Mesendoderm (in vitro differentiated cells): ENCODE results near the gene TEKTIP1.

ENCODE experiments used
- DNase-seq: peaks from one replicate; pipeline ENCODE4 v3.0.0; 2013
- H2AK5ac ChIP-seq: 2 replicates; pipeline ENCODE4 v1.6.1; 2013; ENCODE audit warnings: low read length, inconsistent platforms
- H2BK120ac ChIP-seq: 2 replicates; pipeline ENCODE4 v1.6.1; 2013; ENCODE audit warnings: low read depth, mild to moderate bottlenecking, low read length, moderate library complexity, mixed read lengths
- H2BK15ac ChIP-seq: replicated peaks from 2 replicates; pipeline ENCODE4 v1.6.1; 2013; ENCODE audit warnings: low read depth, mild to moderate bottlenecking, moderate library complexity
- H2BK5ac ChIP-seq: 2 replicates; pipeline ENCODE4 v1.6.1; 2013; ENCODE audit warnings: low read length, inconsistent platforms
- H3K18ac ChIP-seq: 2 replicates; pipeline ENCODE4 v1.6.1; 2013; ENCODE audit warnings: mild to moderate bottlenecking, low read length, mixed read lengths
- H3K23ac ChIP-seq: one replicate; pipeline ENCODE4 v1.6.1; 2013; ENCODE audit warnings: low read length
- H3K27ac ChIP-seq: 2 replicates; pipeline ENCODE4 v1.5.1; 2013; ENCODE audit warnings: low read depth, mild to moderate bottlenecking, inconsistent platforms, low read length, moderate library complexity
- H3K27me3 ChIP-seq: 2 replicates; pipeline ENCODE4 v1.6.1; 2013; ENCODE audit warnings: low read length, control low read depth, mild to moderate bottlenecking, inconsistent platforms; ENCODE audit not compliant: insufficient read depth, poor library complexity
- H3K36me3 ChIP-seq: 2 replicates; pipeline ENCODE4 v1.6.1; 2013; ENCODE audit warnings: low read length, inconsistent platforms; ENCODE audit not compliant: control insufficient read depth, insufficient read depth
- H3K4ac ChIP-seq: one replicate; pipeline ENCODE4 v1.6.1; 2013; ENCODE audit warnings: low read depth, mild to moderate bottlenecking, low read length, moderate library complexity
- H3K4me1 ChIP-seq: 2 replicates; pipeline ENCODE4 v1.6.1; 2013; ENCODE audit warnings: low read depth, low read length, inconsistent platforms; ENCODE audit not compliant: control insufficient read depth
- H3K4me2 ChIP-seq: 2 replicates; pipeline ENCODE4 v1.6.1; 2013; ENCODE audit warnings: low read length
- H3K4me3 ChIP-seq: 2 replicates; pipeline ENCODE4 v1.5.1; 2013; ENCODE audit warnings: mild to moderate bottlenecking, low read length
- H3K56ac ChIP-seq: one replicate; pipeline ENCODE4 v1.6.1; 2013; ENCODE audit warnings: low read length
- H3K79me1 ChIP-seq: 2 replicates; pipeline ENCODE4 v1.6.1; 2013; ENCODE audit warnings: low read length, inconsistent platforms
- H3K79me2 ChIP-seq: 2 replicates; pipeline ENCODE4 v1.6.1; 2013; ENCODE audit warnings: mild to moderate bottlenecking, low read length; ENCODE audit not compliant: control insufficient read depth, insufficient read depth
- H3K9ac ChIP-seq: 2 replicates; pipeline ENCODE4 v1.6.1; 2013; ENCODE audit warnings: low read length, inconsistent platforms
- H4K5ac ChIP-seq: one replicate; pipeline ENCODE4 v1.6.1; 2013; ENCODE audit warnings: low read length
- H4K8ac ChIP-seq: one replicate; pipeline ENCODE4 v1.6.1; 2013; ENCODE audit warnings: low read depth, mild to moderate bottlenecking, control low read depth, low read length, moderate library complexity
- WGBS: extraction: QIAGEN DNeasy Blood & Tissue Kit; methylation state at CpG from one replicate; pipeline ENCODE4 v1.1.7; 2013; ENCODE audit warnings: low lambda C conversion rate, missing lambda C conversion rate; ENCODE audit not compliant: insufficient coverage; ENCODE audit errors: extremely low coverage; 5-methylcytosine and 5-hydroxymethylcytosine counted together

Gene TEKTIP1

DNA sequence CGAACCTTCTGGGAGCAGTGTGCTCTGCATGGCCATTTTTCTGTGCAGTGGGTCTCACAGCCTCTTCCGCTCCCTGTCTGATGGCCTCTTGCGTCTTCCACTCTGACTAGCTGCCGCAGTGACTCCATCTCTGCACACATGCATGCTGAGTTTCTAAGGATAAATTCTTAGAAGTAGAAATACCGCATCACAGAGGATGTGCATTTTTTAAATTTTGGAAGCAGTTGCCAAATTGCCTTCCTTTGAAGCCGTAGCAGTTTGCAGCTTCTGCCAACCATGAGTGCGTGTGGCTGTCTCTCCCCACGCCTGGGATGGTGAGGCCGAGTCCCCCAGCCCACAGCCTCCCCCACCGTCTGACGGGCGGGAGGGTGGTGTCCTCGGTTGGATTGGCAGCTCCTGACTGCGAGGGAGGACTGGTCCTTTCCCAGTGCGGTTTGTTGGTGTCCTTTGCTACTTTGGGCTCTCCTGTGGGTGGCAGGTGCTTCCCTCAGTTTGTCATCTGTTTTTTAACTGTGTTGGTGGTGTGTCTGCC, 23.0 kb upstream of the TEKTIP1 start:
- Histone ChIP-seq H3K56ac (no peak overlapping the region), H2AK5ac (no peak overlapping the region)

DNA sequence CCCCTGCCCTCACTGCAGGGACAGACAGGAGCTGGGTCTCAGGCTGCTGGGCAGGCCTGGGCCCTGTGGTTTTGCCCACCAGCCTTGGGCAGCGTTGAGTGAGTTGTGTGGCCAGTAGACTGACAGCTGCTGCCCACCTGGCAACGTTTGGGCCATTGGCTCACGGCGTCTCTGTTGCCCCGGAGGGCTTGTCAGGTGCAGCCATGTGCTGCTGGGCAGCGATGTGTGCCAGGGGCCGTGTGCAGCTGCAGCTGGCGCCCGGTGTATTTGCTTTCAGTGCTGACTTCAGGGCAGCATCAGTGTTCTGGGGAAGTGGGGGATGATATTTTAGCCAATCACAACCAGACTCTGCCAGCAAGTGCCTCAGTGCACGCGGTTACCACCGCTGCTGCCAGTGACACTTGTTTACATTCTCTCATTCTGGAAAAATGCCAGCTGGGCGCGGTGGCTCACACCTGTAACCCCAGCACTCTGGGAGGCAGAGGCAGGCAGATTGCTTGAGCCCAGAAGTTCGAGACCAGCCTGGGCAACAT, 22.2 kb upstream of the TEKTIP1 start:
- H3K27ac ChIP-seq, result no peak overlapping the region

More for the DNA sequence above, 23.0 kb upstream of the TEKTIP1 start:
- H4K8ac ChIP-seq, result no peak overlapping the region
- no peak overlapping the region for H2BK15ac ChIP-seq
- no peaks in the 10 kb centered on the region for H3K4me1 ChIP-seq
- H3K4me3 ChIP-seq, result no peak overlapping the region
- H2BK120ac ChIP-seq, result no peak overlapping the region
- no peak overlapping the region for H4K5ac ChIP-seq
- H3K27me3 ChIP-seq, result no peaks in the 10 kb centered on the region
- H3K23ac ChIP-seq, result no peak overlapping the region
- peaks cover under 1% of the 10 kb centered on the region for H3K36me3 ChIP-seq
- H3K27ac ChIP-seq, result no peak overlapping the region
- no peak for DNase-seq
- peaks cover 44% of the 10 kb centered on the region for H3K79me2 ChIP-seq
- no peak overlapping the region for H2BK5ac ChIP-seq
- peaks cover 39% of the 10 kb centered on the region for H3K79me1 ChIP-seq
- no peak overlapping the region for H3K18ac ChIP-seq
- H3K9ac ChIP-seq, result no peak overlapping the region
- no peak overlapping the region for H3K4me2 ChIP-seq
- H3K4ac ChIP-seq, result no peak overlapping the region
- no CpG with 5 or more reads among the region's 15 CpGs for WGBS

DNA sequence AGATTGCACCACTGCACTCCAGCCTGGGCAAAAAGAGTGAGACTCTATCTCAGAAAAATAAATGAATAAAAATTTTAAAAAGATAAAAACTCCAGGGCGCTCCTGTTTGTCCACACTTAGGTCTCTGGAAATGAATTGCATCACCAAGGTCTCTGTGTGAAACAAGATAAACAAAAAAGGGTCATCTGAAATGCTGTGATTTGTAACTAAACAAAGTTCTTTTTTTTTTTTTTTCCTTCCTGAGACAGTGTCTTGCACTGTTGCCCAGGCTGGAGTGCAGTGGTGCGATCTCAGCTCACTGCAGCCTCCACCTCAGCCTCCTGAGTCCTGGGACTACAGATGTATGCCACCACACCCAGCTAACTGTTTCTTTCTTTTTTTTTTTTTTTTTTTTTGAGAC, 21.3 kb upstream of the TEKTIP1 start:
- no peak overlapping the region for H3K9ac ChIP-seq
- peaks cover 34% of the 10 kb centered on the region for H3K79me2 ChIP-seq
- H3K56ac ChIP-seq, result no peak overlapping the region
- H3K4ac ChIP-seq, result no peak overlapping the region
- H2BK120ac ChIP-seq, result no peak overlapping the region
- H3K27ac ChIP-seq, result no peak overlapping the region
- no peak overlapping the region for H3K23ac ChIP-seq
- H2AK5ac ChIP-seq, result no peak overlapping the region
- no peak overlapping the region for H3K4me3 ChIP-seq
- peaks cover 39% of the 10 kb centered on the region for H3K79me1 ChIP-seq
- peaks cover 2% of the 10 kb centered on the region for H3K36me3 ChIP-seq
- H2BK15ac ChIP-seq, result no peak overlapping the region
- H3K4me2 ChIP-seq, result no peak overlapping the region
- no peak for DNase-seq
- H3K18ac ChIP-seq, result no peak overlapping the region
- H4K8ac ChIP-seq, result no peak overlapping the region
- WGBS, result no CpG with 5 or more reads among the region's 2 CpGs
- no peaks in the 10 kb centered on the region for H3K27me3 ChIP-seq
- no peak overlapping the region for H4K5ac ChIP-seq
- no peaks in the 10 kb centered on the region for H3K4me1 ChIP-seq
- no peak overlapping the region for H2BK5ac ChIP-seq

More for the DNA sequence above, 22.2 kb upstream of the TEKTIP1 start:
- H4K8ac ChIP-seq, result no peak overlapping the region
- no peak overlapping the region for H4K5ac ChIP-seq
- no peak overlapping the region for H2BK5ac ChIP-seq
- H2AK5ac ChIP-seq, result no peak overlapping the region
- no CpG with 5 or more reads among the region's 15 CpGs for WGBS
- no peaks in the 10 kb centered on the region for H3K4me1 ChIP-seq
- no peak overlapping the region for H2BK120ac ChIP-seq
- H3K36me3 ChIP-seq, result peaks cover 2% of the 10 kb centered on the region
- H3K9ac ChIP-seq, result no peak overlapping the region
- DNase-seq, result no peak
- H3K4ac ChIP-seq, result no peak overlapping the region
- no peak overlapping the region for H2BK15ac ChIP-seq
- H3K79me1 ChIP-seq, result peaks cover 38% of the 10 kb centered on the region
- no peak overlapping the region for H3K56ac ChIP-seq
- H3K4me3 ChIP-seq, result no peak overlapping the region
- H3K27me3 ChIP-seq, result no peaks in the 10 kb centered on the region
- no peak overlapping the region for H3K18ac ChIP-seq
- H3K23ac ChIP-seq, result no peak overlapping the region
- peaks cover 43% of the 10 kb centered on the region for H3K79me2 ChIP-seq
- no peak overlapping the region for H3K4me2 ChIP-seq

DNA sequence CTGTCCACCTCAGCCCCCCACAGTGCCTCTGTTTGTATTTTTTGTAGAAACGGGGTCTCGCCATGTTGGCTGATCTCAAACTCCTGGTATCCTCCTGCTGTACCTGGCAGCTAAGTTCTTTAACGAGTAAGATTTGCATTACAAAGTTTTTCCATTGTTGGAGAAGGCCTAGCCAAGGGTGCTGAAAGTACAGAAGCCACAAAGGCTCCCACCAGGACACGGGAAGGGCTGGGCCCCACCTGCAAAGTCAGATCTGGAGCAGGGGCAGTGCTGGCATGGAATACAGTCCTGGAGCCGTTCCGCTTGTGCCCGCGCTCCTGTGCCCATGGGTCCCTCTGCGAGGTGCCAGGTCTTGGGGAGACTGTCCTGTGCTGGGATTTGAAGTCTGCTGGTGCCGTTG, 20.7 kb upstream of the TEKTIP1 start:
- Histone ChIP-seq H3K4me3 (no peak overlapping the region), H3K27ac (no peak overlapping the region), H3K56ac (no peak overlapping the region), H4K8ac (no peak overlapping the region), H3K36me3 (peaks cover 2% of the 10 kb centered on the region), H2BK120ac (no peak overlapping the region), H3K23ac (no peak overlapping the region), H3K4me2 (no peak overlapping the region), H3K79me2 (peaks cover 30% of the 10 kb centered on the region), H3K79me1 (peaks cover 39% of the 10 kb centered on the region), H3K18ac (no peak overlapping the region), H3K4me1 (no peaks in the 10 kb centered on the region), H3K27me3 (no peaks in the 10 kb centered on the region), H3K4ac (no peak overlapping the region), H2BK15ac (no peak overlapping the region), H2BK5ac (no peak overlapping the region), H2AK5ac (no peak overlapping the region), H3K9ac (no peak overlapping the region), H4K5ac (no peak overlapping the region)
- no CpG with 5 or more reads among the region's 10 CpGs for WGBS
- no peak for DNase-seq

DNA sequence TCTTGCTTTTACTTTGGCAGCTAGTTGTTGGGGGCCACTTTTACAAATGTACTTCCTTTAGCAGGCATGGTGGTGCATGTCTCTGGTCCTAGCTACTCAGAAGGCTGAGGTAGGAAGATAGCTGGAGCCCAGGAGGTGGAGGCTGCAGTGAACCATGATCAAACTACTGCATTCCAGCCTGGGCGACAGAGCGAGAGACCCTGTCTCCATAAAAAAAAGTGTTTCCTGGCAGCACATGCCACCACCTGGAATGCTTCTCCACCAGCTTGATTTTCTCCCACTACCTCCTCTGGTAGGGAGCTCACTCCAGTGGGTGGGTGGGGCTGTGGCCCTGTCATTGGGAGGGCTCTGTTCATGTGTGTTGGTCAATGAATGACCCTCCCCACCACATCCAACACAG, 20.3 kb upstream of the TEKTIP1 start:
- peaks cover 28% of the 10 kb centered on the region for H3K79me2 ChIP-seq
- no peak overlapping the region for H3K18ac ChIP-seq
- no peak overlapping the region for H3K27ac ChIP-seq
- H3K4ac ChIP-seq, result no peak overlapping the region
- H4K5ac ChIP-seq, result no peak overlapping the region
- H2BK120ac ChIP-seq, result no peak overlapping the region
- H3K79me1 ChIP-seq, result peaks cover 36% of the 10 kb centered on the region
- H2AK5ac ChIP-seq, result no peak overlapping the region
- no peak for DNase-seq
- H3K9ac ChIP-seq, result no peak overlapping the region
- H3K4me3 ChIP-seq, result no peak overlapping the region
- no peak overlapping the region for H3K23ac ChIP-seq
- no peaks in the 10 kb centered on the region for H3K4me1 ChIP-seq
- H3K27me3 ChIP-seq, result no peaks in the 10 kb centered on the region
- peaks cover 2% of the 10 kb centered on the region for H3K36me3 ChIP-seq
- no peak overlapping the region for H3K56ac ChIP-seq
- H2BK5ac ChIP-seq, result no peak overlapping the region
- H2BK15ac ChIP-seq, result no peak overlapping the region
- no CpG with 5 or more reads among the region's 2 CpGs for WGBS
- no peak overlapping the region for H4K8ac ChIP-seq
- H3K4me2 ChIP-seq, result no peak overlapping the region

DNA sequence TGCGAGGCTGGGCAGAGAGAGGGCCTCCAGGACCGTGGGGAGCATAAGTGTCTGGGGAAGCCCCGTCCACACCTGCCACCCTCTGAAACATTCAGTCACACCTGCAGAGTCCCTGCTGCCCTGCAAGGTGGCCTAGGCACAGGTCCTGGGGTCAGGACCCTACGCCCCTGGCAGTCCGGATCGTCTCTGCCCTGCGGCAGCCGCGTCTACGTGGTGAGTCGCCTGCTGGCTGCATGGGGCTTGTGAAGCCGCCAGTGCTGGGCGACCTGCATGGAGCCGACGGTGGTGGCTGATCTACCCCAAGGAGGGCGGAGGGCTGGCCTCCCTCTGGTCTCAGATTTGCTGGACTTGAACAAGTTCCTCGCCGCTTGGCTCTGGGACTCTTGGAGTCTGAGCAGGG, 19.8 kb upstream of the TEKTIP1 start:
- H3K36me3 ChIP-seq, result peaks cover 2% of the 10 kb centered on the region
- DNase-seq, result no peak

More for the DNA sequence above, 19.8 kb upstream of the TEKTIP1 start:
- Histone ChIP-seq H3K9ac (no peak overlapping the region), H3K4me1 (no peaks in the 10 kb centered on the region), H4K8ac (no peak overlapping the region), H2AK5ac (no peak overlapping the region), H2BK15ac (no peak overlapping the region), H3K79me2 (peaks cover 28% of the 10 kb centered on the region), H3K4me3 (no peak overlapping the region), H3K79me1 (peaks cover 36% of the 10 kb centered on the region), H3K56ac (no peak overlapping the region), H3K4me2 (no peak overlapping the region), H3K18ac (no peak overlapping the region), H3K4ac (no peak overlapping the region), H2BK120ac (no peak overlapping the region), H2BK5ac (no peak overlapping the region), H3K23ac (no peak overlapping the region), H4K5ac (no peak overlapping the region), H3K27ac (no peak overlapping the region), H3K27me3 (no peaks in the 10 kb centered on the region)
- no CpG with 5 or more reads among the region's 18 CpGs for WGBS
